HepG2 (cell line): ENCODE measurements around the gene TRIM67. TPM values are rescaled to one million over a fixed set of nuclear protein-coding genes. Genes with fewer than 3 reads are reported as not detected.

ENCODE experiments used
- CENPT ChIP-seq: sonication (generic); formaldehyde crosslinking; IDR thresholded peaks from 2 replicates; pipeline ENCODE4 v1.8.0; 2022; ENCODE audit warnings: low read depth, mild to moderate bottlenecking, moderate library complexity, missing genetic modification reagents
- EEA1 ChIP-seq: sonication (generic); formaldehyde crosslinking; IDR thresholded peaks from 2 replicates; pipeline ENCODE4 v1.5.1; 2020; ENCODE audit warnings: mild to moderate bottlenecking, missing genetic modification reagents, borderline replicate concordance
- GPBP1L1 ChIP-seq: sonication (generic); formaldehyde crosslinking; IDR thresholded peaks from 2 replicates; pipeline ENCODE4 v1.5.0; 2020; ENCODE audit warnings: mild to moderate bottlenecking, missing genetic modification reagents
- KLF15 ChIP-seq: sonication (generic); formaldehyde crosslinking; IDR thresholded peaks from 2 replicates; pipeline ENCODE4 v1.8.1; 2023; ENCODE audit warnings: borderline replicate concordance, mild to moderate bottlenecking, inconsistent platforms, missing genetic modification reagents, mixed read lengths
- NR2F2 ChIP-seq: IDR thresholded peaks from 2 replicates; pipeline ENCODE4 v1.6.1; 2012; ENCODE audit warnings: low read depth, inconsistent platforms, borderline replicate concordance
- ZNF687 ChIP-seq: sonication (generic); formaldehyde crosslinking; IDR thresholded peaks from 2 replicates; pipeline ENCODE4 v1.5.1; 2020; ENCODE audit warnings: mild to moderate bottlenecking, missing genetic modification reagents, moderate library complexity
- ZNF773 ChIP-seq: sonication (generic); formaldehyde crosslinking; IDR thresholded peaks from 2 replicates; pipeline ENCODE4 v1.4.0; 2020; ENCODE audit warnings: missing genetic modification reagents, borderline replicate concordance
- polyA plus RNA-seq, 8 experiments: library from polyadenylated mRNA; depleted of rRNA in 3 of 8; stranded (reverse) in 7 of 8; unstranded in 1 of 8; fragments of >200 nt; fragmentation: Illumina TruSeq in 4 of 8; extraction: Trizol in 4 of 8; gene quantifications; 2 replicates each; pipeline versions ENCODE4 v1.2.1 to v1.2.3, GENCODE V29; 2011 to 2016; ENCODE audit warnings: low read depth in 4 of 8, missing spikeins in 1 of 8, mixed read lengths in 1 of 8; ENCODE audit not compliant: insufficient read depth in 1 of 8
- total RNA-seq, 5 experiments: library from RNA; depleted of rRNA; stranded (reverse); fragments of >200 nt; fragmentation: Illumina TruSeq; extraction: Trizol; gene quantifications; 2 replicates each; pipeline ENCODE4 v1.2.3, GENCODE V29; 2016; ENCODE audit warnings: low read depth in 1 of 5
- TF ChIP-seq, protein P1 (sequence below): sonication (generic); formaldehyde crosslinking; IDR thresholded peaks from one replicate; pipeline ENCODE4 v1.5.1; 2020; ENCODE audit warnings: mild to moderate bottlenecking, missing genetic modification reagents; ENCODE audit errors: not compliant biosample characterization
- TF ChIP-seq, protein P2 (sequence below), 2 experiments: sonication (generic) in 1 of 2; formaldehyde crosslinking in 1 of 2; IDR thresholded peaks; 2 replicates each; pipeline versions ENCODE4 v1.4.0 to v1.6.1; 2016 to 2020; ENCODE audit warnings: borderline replicate concordance in 1 of 2, low read depth in 1 of 2, mild to moderate bottlenecking in 1 of 2, missing genetic modification reagents in 1 of 2

Gene TRIM67
- total and polyA plus RNA-seq, 2 of the 13 experiments (the other 11 are each of a cell fraction or from before 2014, with no cell fraction given) = not detected

GRCh38 chr1:231194843-231195516 is 33.1 kb downstream of the TRIM67 start (continued):
- TF ChIP-seq ZNF687 (CRISPR knock-in tag) = no peak
- TF ChIP-seq ZNF773 = no peak
- no peak for TF ChIP-seq CENPT (CRISPR knock-in tag)
- peak; percentile 100 for TF ChIP-seq NR2F2
- TF ChIP-seq, protein P1, sequence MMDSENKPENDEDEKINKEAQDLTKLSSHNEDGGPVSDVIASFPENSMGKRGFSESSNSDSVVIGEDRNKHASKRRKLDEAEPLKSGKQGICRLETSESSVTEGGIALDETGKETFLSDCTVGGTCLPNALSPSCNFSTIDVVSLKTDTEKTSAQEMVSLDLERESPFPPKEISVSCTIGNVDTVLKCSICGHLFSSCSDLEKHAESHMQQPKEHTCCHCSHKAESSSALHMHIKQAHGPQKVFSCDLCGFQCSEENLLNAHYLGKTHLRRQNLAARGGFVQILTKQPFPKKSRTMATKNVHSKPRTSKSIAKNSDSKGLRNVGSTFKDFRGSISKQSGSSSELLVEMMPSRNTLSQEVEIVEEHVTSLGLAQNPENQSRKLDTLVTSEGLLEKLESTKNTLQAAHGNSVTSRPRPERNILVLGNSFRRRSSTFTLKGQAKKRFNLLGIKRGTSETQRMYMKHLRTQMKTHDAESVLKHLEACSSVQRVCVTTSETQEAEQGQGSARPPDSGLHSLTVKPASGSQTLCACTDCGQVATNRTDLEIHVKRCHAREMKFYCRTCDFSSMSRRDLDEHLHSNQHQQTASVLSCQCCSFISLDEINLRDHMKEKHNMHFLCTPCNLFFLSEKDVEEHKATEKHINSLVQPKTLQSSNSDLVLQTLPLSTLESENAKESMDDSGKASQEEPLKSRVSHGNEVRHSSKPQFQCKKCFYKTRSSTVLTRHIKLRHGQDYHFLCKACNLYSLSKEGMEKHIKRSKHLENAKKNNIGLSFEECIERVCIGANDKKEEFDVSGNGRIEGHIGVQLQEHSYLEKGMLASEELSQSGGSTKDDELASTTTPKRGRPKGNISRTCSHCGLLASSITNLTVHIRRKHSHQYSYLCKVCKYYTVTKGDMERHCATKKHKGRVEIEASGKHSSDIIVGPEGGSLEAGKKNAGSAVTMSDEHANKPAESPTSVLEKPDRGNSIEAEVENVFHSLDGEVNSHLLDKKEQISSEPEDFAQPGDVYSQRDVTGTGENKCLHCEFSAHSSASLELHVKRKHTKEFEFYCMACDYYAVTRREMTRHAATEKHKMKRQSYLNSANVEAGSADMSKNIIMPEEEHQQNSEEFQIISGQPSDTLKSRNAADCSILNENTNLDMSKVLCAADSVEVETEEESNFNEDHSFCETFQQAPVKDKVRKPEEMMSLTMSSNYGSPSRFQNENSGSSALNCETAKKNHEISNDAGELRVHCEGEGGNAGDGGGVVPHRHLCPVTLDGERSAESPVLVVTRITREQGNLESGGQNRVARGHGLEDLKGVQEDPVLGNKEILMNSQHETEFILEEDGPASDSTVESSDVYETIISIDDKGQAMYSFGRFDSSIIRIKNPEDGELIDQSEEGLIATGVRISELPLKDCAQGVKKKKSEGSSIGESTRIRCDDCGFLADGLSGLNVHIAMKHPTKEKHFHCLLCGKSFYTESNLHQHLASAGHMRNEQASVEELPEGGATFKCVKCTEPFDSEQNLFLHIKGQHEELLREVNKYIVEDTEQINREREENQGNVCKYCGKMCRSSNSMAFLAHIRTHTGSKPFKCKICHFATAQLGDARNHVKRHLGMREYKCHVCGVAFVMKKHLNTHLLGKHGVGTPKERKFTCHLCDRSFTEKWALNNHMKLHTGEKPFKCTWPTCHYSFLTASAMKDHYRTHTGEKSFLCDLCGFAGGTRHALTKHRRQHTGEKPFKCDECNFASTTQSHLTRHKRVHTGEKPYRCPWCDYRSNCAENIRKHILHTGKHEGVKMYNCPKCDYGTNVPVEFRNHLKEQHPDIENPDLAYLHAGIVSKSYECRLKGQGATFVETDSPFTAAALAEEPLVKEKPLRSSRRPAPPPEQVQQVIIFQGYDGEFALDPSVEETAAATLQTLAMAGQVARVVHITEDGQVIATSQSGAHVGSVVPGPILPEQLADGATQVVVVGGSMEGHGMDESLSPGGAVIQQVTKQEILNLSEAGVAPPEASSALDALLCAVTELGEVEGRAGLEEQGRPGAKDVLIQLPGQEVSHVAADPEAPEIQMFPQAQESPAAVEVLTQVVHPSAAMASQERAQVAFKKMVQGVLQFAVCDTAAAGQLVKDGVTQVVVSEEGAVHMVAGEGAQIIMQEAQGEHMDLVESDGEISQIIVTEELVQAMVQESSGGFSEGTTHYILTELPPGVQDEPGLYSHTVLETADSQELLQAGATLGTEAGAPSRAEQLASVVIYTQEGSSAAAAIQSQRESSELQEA (CRISPR knock-in tag) = no peak
- TF ChIP-seq, protein P2, sequence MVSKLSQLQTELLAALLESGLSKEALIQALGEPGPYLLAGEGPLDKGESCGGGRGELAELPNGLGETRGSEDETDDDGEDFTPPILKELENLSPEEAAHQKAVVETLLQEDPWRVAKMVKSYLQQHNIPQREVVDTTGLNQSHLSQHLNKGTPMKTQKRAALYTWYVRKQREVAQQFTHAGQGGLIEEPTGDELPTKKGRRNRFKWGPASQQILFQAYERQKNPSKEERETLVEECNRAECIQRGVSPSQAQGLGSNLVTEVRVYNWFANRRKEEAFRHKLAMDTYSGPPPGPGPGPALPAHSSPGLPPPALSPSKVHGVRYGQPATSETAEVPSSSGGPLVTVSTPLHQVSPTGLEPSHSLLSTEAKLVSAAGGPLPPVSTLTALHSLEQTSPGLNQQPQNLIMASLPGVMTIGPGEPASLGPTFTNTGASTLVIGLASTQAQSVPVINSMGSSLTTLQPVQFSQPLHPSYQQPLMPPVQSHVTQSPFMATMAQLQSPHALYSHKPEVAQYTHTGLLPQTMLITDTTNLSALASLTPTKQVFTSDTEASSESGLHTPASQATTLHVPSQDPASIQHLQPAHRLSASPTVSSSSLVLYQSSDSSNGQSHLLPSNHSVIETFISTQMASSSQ (IDR thresholded peaks at IDR 0.05; ENCODE audit: low read depth) = peak; percentile 94
- TF ChIP-seq, protein P2 (CRISPR knock-in tag; IDR thresholded peaks at IDR 0.05; ENCODE audit: borderline replicate concordance) = peak; percentile 98
- TF ChIP-seq GPBP1L1 (CRISPR knock-in tag) = no peak
- TF ChIP-seq KLF15 (CRISPR knock-in tag) = no peak
- no peak for TF ChIP-seq EEA1 (CRISPR knock-in tag)
